ENCODE results near the gene ACTA2.

The ACTA2 gene

GRCh38 chr10:88952647-88953111 is at the start of gene ACTA2:
TSS of gene ACTA2 (minus strand) at chr10:88952773. CDS start at chr10:88948930, 3,843 bp downstream.
- Histone ChIP-seq H3K27ac (ENCODE audit: low read depth, low read length) (peak within 1 kb of the TSS; percentile 28), H3K4me1 (ENCODE audit: control insufficient read depth in 1 of 2, insufficient read depth in 2 of 2, low read length in 2 of 2) (no peaks in the 10 kb centered on the region), H3K36me3 (ENCODE audit: control insufficient read depth in 1 of 2, insufficient read depth in 2 of 2, low read length in 2 of 2) (no peaks in the 10 kb centered on the region), H3K9ac (ENCODE audit: low read depth in 1 of 2, low read length in 2 of 2) (peak within 1 kb of the TSS in 1 of 2 donors; percentile 29), H3K27me3 (ENCODE audit: control insufficient read depth in 1 of 2, insufficient read depth in 2 of 2, low read length in 2 of 2) (no peaks in the 10 kb centered on the region), H3K9me3 (ENCODE audit: control insufficient read depth in 1 of 2, low read length in 2 of 2) (no peaks in the 10 kb centered on the region), H3K4me3 (ENCODE audit: low read depth in 1 of 2, low read length in 2 of 2) (peak within 1 kb of the TSS; percentile 2 to 38)

GRCh38 chr10:89001729-89002072 is 49.1 kb upstream of the ACTA2 start:
- Histone ChIP-seq H3K9me3 (ENCODE audit: control insufficient read depth in 1 of 2, low read length in 2 of 2) (no peaks in the 10 kb centered on the region), H3K4me1 (ENCODE audit: control insufficient read depth in 1 of 2, insufficient read depth in 2 of 2, low read length in 2 of 2) (peaks cover 4 to 25% of the 10 kb centered on the region in 2 donors), H3K27me3 (ENCODE audit: control insufficient read depth in 1 of 2, insufficient read depth in 2 of 2, low read length in 2 of 2) (no peaks in the 10 kb centered on the region), H3K9ac (ENCODE audit: low read depth in 1 of 2, low read length in 2 of 2) (no peak overlapping the region), H3K27ac (ENCODE audit: low read depth, low read length) (no peak overlapping the region), H3K4me3 (ENCODE audit: low read depth in 1 of 2, low read length in 2 of 2) (no peak overlapping the region), H3K36me3 (ENCODE audit: control insufficient read depth in 1 of 2, insufficient read depth in 2 of 2, low read length in 2 of 2) (peaks cover 0 to 14% of the 10 kb centered on the region in 2 donors)

GRCh38 chr10:89001024-89001728 is 48.6 kb upstream of the ACTA2 start:
- H3K9me3 ChIP-seq (ENCODE audit: control insufficient read depth in 1 of 2, low read length in 2 of 2) = no peaks in the 10 kb centered on the region
- H3K4me3 ChIP-seq (ENCODE audit: low read depth in 1 of 2, low read length in 2 of 2) = no peak overlapping the region
- no peaks in the 10 kb centered on the region for H3K27me3 ChIP-seq (ENCODE audit: control insufficient read depth in 1 of 2, insufficient read depth in 2 of 2, low read length in 2 of 2)
- H3K36me3 ChIP-seq (ENCODE audit: control insufficient read depth in 1 of 2, insufficient read depth in 2 of 2, low read length in 2 of 2) = peaks cover 0 to 14% of the 10 kb centered on the region in 2 donors
- H3K9ac ChIP-seq (ENCODE audit: low read depth in 1 of 2, low read length in 2 of 2) = no peak overlapping the region
- H3K27ac ChIP-seq (ENCODE audit: low read depth, low read length) = no peak overlapping the region
- peaks cover 5 to 27% of the 10 kb centered on the region in 2 donors for H3K4me1 ChIP-seq (ENCODE audit: control insufficient read depth in 1 of 2, insufficient read depth in 2 of 2, low read length in 2 of 2)

GRCh38 chr10:88999625-89000024 is 47.1 kb upstream of the ACTA2 start:
- Histone ChIP-seq H3K36me3 (ENCODE audit: control insufficient read depth in 1 of 2, insufficient read depth in 2 of 2, low read length in 2 of 2) (peaks cover 0 to 14% of the 10 kb centered on the region in 2 donors), H3K4me1 (ENCODE audit: control insufficient read depth in 1 of 2, insufficient read depth in 2 of 2, low read length in 2 of 2) (peaks cover 15 to 38% of the 10 kb centered on the region in 2 donors), H3K9me3 (ENCODE audit: control insufficient read depth in 1 of 2, low read length in 2 of 2) (no peaks in the 10 kb centered on the region), H3K27me3 (ENCODE audit: control insufficient read depth in 1 of 2, insufficient read depth in 2 of 2, low read length in 2 of 2) (no peaks in the 10 kb centered on the region), H3K9ac (ENCODE audit: low read depth in 1 of 2, low read length in 2 of 2) (no peak overlapping the region), H3K4me3 (ENCODE audit: low read depth in 1 of 2, low read length in 2 of 2) (no peak overlapping the region), H3K27ac (ENCODE audit: low read depth, low read length) (peak overlapping the region; percentile 4)

- peaks cover 24 to 51% of the 10 kb centered on the region in 2 donors for H3K4me1 ChIP-seq (ENCODE audit: control insufficient read depth in 1 of 2, insufficient read depth in 2 of 2, low read length in 2 of 2)
- H3K4me3 ChIP-seq (ENCODE audit: low read depth in 1 of 2, low read length in 2 of 2) = no peak overlapping the region
- no peak overlapping the region for H3K27ac ChIP-seq (ENCODE audit: low read depth, low read length)
- H3K27me3 ChIP-seq (ENCODE audit: control insufficient read depth in 1 of 2, insufficient read depth in 2 of 2, low read length in 2 of 2) = no peaks in the 10 kb centered on the region
- H3K9ac ChIP-seq (ENCODE audit: low read depth in 1 of 2, low read length in 2 of 2) = no peak overlapping the region
- H3K9me3 ChIP-seq (ENCODE audit: control insufficient read depth in 1 of 2, low read length in 2 of 2) = no peaks in the 10 kb centered on the region
- no peaks in the 10 kb centered on the region for H3K36me3 ChIP-seq (ENCODE audit: control insufficient read depth in 1 of 2, insufficient read depth in 2 of 2, low read length in 2 of 2)
These were observed 44.4 kb upstream of the ACTA2 start for GRCh38 chr10:88996927-88997326.

GRCh38 chr10:88995156-88995876 is 42.7 kb upstream of the ACTA2 start:
- Histone ChIP-seq H3K27ac (ENCODE audit: low read depth, low read length) (no peak overlapping the region), H3K4me1 (ENCODE audit: control insufficient read depth in 1 of 2, insufficient read depth in 2 of 2, low read length in 2 of 2) (peaks cover 22 to 47% of the 10 kb centered on the region in 2 donors), H3K9me3 (ENCODE audit: control insufficient read depth in 1 of 2, low read length in 2 of 2) (no peaks in the 10 kb centered on the region), H3K36me3 (ENCODE audit: control insufficient read depth in 1 of 2, insufficient read depth in 2 of 2, low read length in 2 of 2) (no peaks in the 10 kb centered on the region), H3K27me3 (ENCODE audit: control insufficient read depth in 1 of 2, insufficient read depth in 2 of 2, low read length in 2 of 2) (no peaks in the 10 kb centered on the region), H3K9ac (ENCODE audit: low read depth in 1 of 2, low read length in 2 of 2) (no peak overlapping the region), H3K4me3 (ENCODE audit: low read depth in 1 of 2, low read length in 2 of 2) (no peak overlapping the region)

- Histone ChIP-seq H3K9ac (ENCODE audit: low read depth in 1 of 2, low read length in 2 of 2) (peak overlapping the region in 1 of 2 donors; percentile 31), H3K9me3 (ENCODE audit: control insufficient read depth in 1 of 2, low read length in 2 of 2) (no peaks in the 10 kb centered on the region), H3K27ac (ENCODE audit: low read depth, low read length) (no peak overlapping the region), H3K4me3 (ENCODE audit: low read depth in 1 of 2, low read length in 2 of 2) (no peak overlapping the region), H3K4me1 (ENCODE audit: control insufficient read depth in 1 of 2, insufficient read depth in 2 of 2, low read length in 2 of 2) (peaks cover 26 to 51% of the 10 kb centered on the region in 2 donors), H3K36me3 (ENCODE audit: control insufficient read depth in 1 of 2, insufficient read depth in 2 of 2, low read length in 2 of 2) (no peaks in the 10 kb centered on the region), H3K27me3 (ENCODE audit: control insufficient read depth in 1 of 2, insufficient read depth in 2 of 2, low read length in 2 of 2) (no peaks in the 10 kb centered on the region)
These were observed 41.4 kb upstream of the ACTA2 start for GRCh38 chr10:88994019-88994418.

GRCh38 chr10:88992921-88993524 is 40.5 kb upstream of the ACTA2 start:
- no peaks in the 10 kb centered on the region for H3K9me3 ChIP-seq (ENCODE audit: control insufficient read depth in 1 of 2, low read length in 2 of 2)
- no peak overlapping the region for H3K9ac ChIP-seq (ENCODE audit: low read depth in 1 of 2, low read length in 2 of 2)
- peaks cover 26 to 51% of the 10 kb centered on the region in 2 donors for H3K4me1 ChIP-seq (ENCODE audit: control insufficient read depth in 1 of 2, insufficient read depth in 2 of 2, low read length in 2 of 2)
- no peak overlapping the region for H3K27ac ChIP-seq (ENCODE audit: low read depth, low read length)
- no peaks in the 10 kb centered on the region for H3K36me3 ChIP-seq (ENCODE audit: control insufficient read depth in 1 of 2, insufficient read depth in 2 of 2, low read length in 2 of 2)
- H3K4me3 ChIP-seq (ENCODE audit: low read depth in 1 of 2, low read length in 2 of 2) = peak overlapping the region; percentile 44 to 89
- H3K27me3 ChIP-seq (ENCODE audit: control insufficient read depth in 1 of 2, insufficient read depth in 2 of 2, low read length in 2 of 2) = no peaks in the 10 kb centered on the region

- H3K9ac ChIP-seq (ENCODE audit: low read depth in 1 of 2, low read length in 2 of 2) = peak overlapping the region; percentile 92 to 95
- H3K27me3 ChIP-seq (ENCODE audit: control insufficient read depth in 1 of 2, insufficient read depth in 2 of 2, low read length in 2 of 2) = no peaks in the 10 kb centered on the region
- H3K27ac ChIP-seq (ENCODE audit: low read depth, low read length) = peak overlapping the region; percentile 95
- peaks cover 26 to 48% of the 10 kb centered on the region in 2 donors for H3K4me1 ChIP-seq (ENCODE audit: control insufficient read depth in 1 of 2, insufficient read depth in 2 of 2, low read length in 2 of 2)
- H3K36me3 ChIP-seq (ENCODE audit: control insufficient read depth in 1 of 2, insufficient read depth in 2 of 2, low read length in 2 of 2) = no peaks in the 10 kb centered on the region
- H3K4me3 ChIP-seq (ENCODE audit: low read depth in 1 of 2, low read length in 2 of 2) = peak overlapping the region; percentile 89 to 97
- no peaks in the 10 kb centered on the region for H3K9me3 ChIP-seq (ENCODE audit: control insufficient read depth in 1 of 2, low read length in 2 of 2)
These were observed 39.3 kb upstream of the ACTA2 start for GRCh38 chr10:88991899-88992320.

Data from duodenal mucosa (tissue), 2 donors.